ENCODE measurements around the gene CRPPA.
"Not testable (repeated sequence)": the region's sequence is repeated elsewhere in the genome, so short reads cannot be mapped to it uniquely, and the experiment has no call there.

The CRPPA gene

GRCh38 chr7:16421333-16422102, at the start of gene CRPPA:
Gene CRPPA (minus strand): TSS chr7:16421538. CDS start chr7:16421322, 216 bp downstream.
- no peak for DNase-seq (ENCODE audit: low read depth)

- DNase-seq (ENCODE audit: low read depth) = no peak
These were observed 44.4 kb upstream of the CRPPA start, which contains the start of gene SOSTDC1 for GRCh38 chr7:16465469-16466361. Gene SOSTDC1 (minus strand): TSS chr7:16465738. CDS start chr7:16465668, 70 bp downstream.

GRCh38 chr7:16463949-16464715, 42.8 kb upstream of the CRPPA start:
- DNase-seq (ENCODE audit: low read depth) = no peak

- no peak for DNase-seq (ENCODE audit: low read depth)
These were observed 42.2 kb upstream of the CRPPA start for GRCh38 chr7:16463520-16463919.

- no peak for DNase-seq (ENCODE audit: low read depth)
These were observed 41.1 kb upstream of the CRPPA start for GRCh38 chr7:16462431-16462889.

GRCh38 chr7:16460789-16461493, 39.6 kb upstream of the CRPPA start:
- no peak for DNase-seq (ENCODE audit: low read depth)

- DNase-seq (ENCODE audit: low read depth) = not testable (repeated sequence)
These were observed 35.0 kb upstream of the CRPPA start for GRCh38 chr7:16456303-16456702.

- DNase-seq (ENCODE audit: low read depth) = no peak
These were observed 34.3 kb upstream of the CRPPA start for GRCh38 chr7:16455591-16455990.

GRCh38 chr7:16450366-16450765, 29.0 kb upstream of the CRPPA start:
- no peak for DNase-seq (ENCODE audit: low read depth)

- DNase-seq (ENCODE audit: low read depth) = no peak
These were observed 26.5 kb upstream of the CRPPA start for GRCh38 chr7:16447876-16448275.

- DNase-seq (ENCODE audit: low read depth) = no peak
These were observed 25.2 kb upstream of the CRPPA start for GRCh38 chr7:16446508-16446907.

- DNase-seq (ENCODE audit: low read depth) = not testable (repeated sequence)
These were observed 22.5 kb upstream of the CRPPA start for GRCh38 chr7:16443871-16444270.

- no peak for DNase-seq (ENCODE audit: low read depth)
These were observed 17.6 kb upstream of the CRPPA start for GRCh38 chr7:16438988-16439387.

- DNase-seq (ENCODE audit: low read depth) = no peak
These were observed 15.0 kb upstream of the CRPPA start for GRCh38 chr7:16436306-16436705.

- DNase-seq (ENCODE audit: low read depth) = no peak
These were observed 12.3 kb upstream of the CRPPA start for GRCh38 chr7:16433568-16434122.

GRCh38 chr7:16432425-16432731, 11.0 kb upstream of the CRPPA start:
- DNase-seq (ENCODE audit: low read depth) = no peak

GRCh38 chr7:16431646-16432424, 10.5 kb upstream of the CRPPA start:
- no peak for DNase-seq (ENCODE audit: low read depth)

- DNase-seq (ENCODE audit: low read depth) = no peak
These were observed 8.8 kb upstream of the CRPPA start for GRCh38 chr7:16430133-16430532.

- DNase-seq (ENCODE audit: low read depth) = no peak
These were observed 7.3 kb upstream of the CRPPA start for GRCh38 chr7:16428672-16429071.

- no peak for DNase-seq (ENCODE audit: low read depth)
These were observed 6.8 kb upstream of the CRPPA start for GRCh38 chr7:16428182-16428581.

- DNase-seq (ENCODE audit: low read depth) = no peak
These were observed 2.4 kb upstream of the CRPPA start for GRCh38 chr7:16423761-16424160.
